ENCODE results near the gene PCSK7.
"Not testable (repeated sequence)": the region's sequence is repeated elsewhere in the genome, so short reads cannot be mapped to it uniquely, and the experiment has no call there.

The PCSK7 gene

GRCh38 chr11:117231842-117232091, at the start of gene PCSK7:
Gene PCSK7 (minus strand): TSS chr11:117232073. CDS start chr11:117229844, 2,229 bp downstream.
- no peak for DNase-seq (ENCODE audit: low read depth, low spot score)

- DNase-seq (ENCODE audit: low read depth, low spot score), result peak; percentile 32
Measured at GRCh38 chr11:117281159-117281558, 49.3 kb upstream of the PCSK7 start.

- DNase-seq (ENCODE audit: low read depth, low spot score), result no peak
Measured at GRCh38 chr11:117279711-117280376, 48.0 kb upstream of the PCSK7 start.

- DNase-seq (ENCODE audit: low read depth, low spot score), result no peak
Measured at GRCh38 chr11:117278347-117278746, 46.5 kb upstream of the PCSK7 start.

GRCh38 chr11:117273550-117274289, 41.8 kb upstream of the PCSK7 start:
- peak; percentile 48 for DNase-seq (ENCODE audit: low read depth, low spot score)

GRCh38 chr11:117272175-117272574, 40.3 kb upstream of the PCSK7 start:
- DNase-seq (ENCODE audit: low read depth, low spot score), result not testable (repeated sequence)

GRCh38 chr11:117271208-117271607, 39.3 kb upstream of the PCSK7 start:
- no peak for DNase-seq (ENCODE audit: low read depth, low spot score)

- DNase-seq (ENCODE audit: low read depth, low spot score), result no peak
Measured at GRCh38 chr11:117269856-117270255, 38.0 kb upstream of the PCSK7 start.

- no peak for DNase-seq (ENCODE audit: low read depth, low spot score)
Measured at GRCh38 chr11:117265745-117266144, 33.9 kb upstream of the PCSK7 start.

GRCh38 chr11:117264624-117265323, 32.9 kb upstream of the PCSK7 start:
- not testable (repeated sequence) for DNase-seq (ENCODE audit: low read depth, low spot score)

- DNase-seq (ENCODE audit: low read depth, low spot score), result no peak
Measured at GRCh38 chr11:117259417-117259816, 27.5 kb upstream of the PCSK7 start.

GRCh38 chr11:117258576-117258975, 26.7 kb upstream of the PCSK7 start:
- no peak for DNase-seq (ENCODE audit: low read depth, low spot score)

GRCh38 chr11:117256573-117256972, 24.7 kb upstream of the PCSK7 start:
- no peak for DNase-seq (ENCODE audit: low read depth, low spot score)

GRCh38 chr11:117255966-117256365, 24.1 kb upstream of the PCSK7 start:
- DNase-seq (ENCODE audit: low read depth, low spot score), result no peak

GRCh38 chr11:117251506-117251905, 19.6 kb upstream of the PCSK7 start:
- no peak for DNase-seq (ENCODE audit: low read depth, low spot score)

- DNase-seq (ENCODE audit: low read depth, low spot score), result no peak
Measured at GRCh38 chr11:117249571-117249970, 17.7 kb upstream of the PCSK7 start.

GRCh38 chr11:117248341-117248740, 16.5 kb upstream of the PCSK7 start:
- DNase-seq (ENCODE audit: low read depth, low spot score), result no peak

GRCh38 chr11:117239295-117239694, 7.4 kb upstream of the PCSK7 start:
- no peak for DNase-seq (ENCODE audit: low read depth, low spot score)

- DNase-seq (ENCODE audit: low read depth, low spot score), result no peak
Measured at GRCh38 chr11:117238221-117238620, 6.3 kb upstream of the PCSK7 start.

- no peak for DNase-seq (ENCODE audit: low read depth, low spot score)
Measured at GRCh38 chr11:117232911-117233409, 1.1 kb upstream of the PCSK7 start.

GRCh38 chr11:117232092-117232878, 412 bp upstream of the PCSK7 start, which contains the start of gene RNF214:
Gene RNF214 (plus strand): TSS chr11:117232671. CDS start chr11:117234273, 1,602 bp downstream.
- no peak for DNase-seq (ENCODE audit: low read depth, low spot score)

Measured in brain pericyte (primary cell).